Ovary (tissue), 9 donors: Measurements from ENCODE around the gene MTERF4. TPM values are rescaled to one million over a fixed set of nuclear protein-coding genes. Genes with fewer than 3 reads are reported as not detected.
"Not testable (repeated sequence)": the region's sequence is repeated elsewhere in the genome, so short reads cannot be mapped to it uniquely, and the experiment has no call there.

Experiments
- DNase-seq, 5 donors: peaks; one replicate each; pipeline ENCODE4 v3.0.0-alpha.2; 2019 to 2020
- H3K27ac ChIP-seq, 2 donors: fragments of 200-600 bp; one replicate each; pipeline versions ENCODE4 v1.5.1 to v1.8.0; 2019 to 2022
- H3K27me3 ChIP-seq: fragments of 200-600 bp; one replicate; pipeline ENCODE4 v1.8.0; 2022
- H3K36me3 ChIP-seq: fragments of 200-600 bp; sonication (generic); one replicate; pipeline ENCODE4 v1.5.1; 2019
- H3K4me1 ChIP-seq: one replicate; pipeline ENCODE4 v1.8.1; 2013; ENCODE audit warnings: mild to moderate bottlenecking, moderate library complexity; ENCODE audit not compliant: insufficient read depth
- H3K4me3 ChIP-seq: fragments of 200-600 bp; sonication (generic); one replicate; pipeline ENCODE4 v1.5.1; 2017
- H3K9me3 ChIP-seq, 2 donors: fragments of 200-600 bp in 1 of 2; sonication (generic) in 1 of 2; one replicate each; pipeline versions ENCODE4 v1.5.1 to v1.8.1; 2013 to 2019; ENCODE audit warnings: mild to moderate bottlenecking in 1 of 2, moderate library complexity in 1 of 2
- CTCF ChIP-seq, 3 donors: fragments of 450-650 bp in 2 of 3; fragments of 200-600 bp in 1 of 3; IDR thresholded peaks; one replicate each; pipeline versions ENCODE4 v1.5.1 to v1.8.0; 2016 to 2022; ENCODE audit warnings: antibody characterized with exemption in 3 of 3, mild to moderate bottlenecking in 1 of 3
- EP300 ChIP-seq: sonication (generic); formaldehyde crosslinking; IDR thresholded peaks from one replicate; pipeline ENCODE4 v1.6.1; 2017; ENCODE audit warnings: antibody characterized with exemption
- POLR2A ChIP-seq: fragments of 450-650 bp; IDR thresholded peaks from one replicate; pipeline ENCODE4 v1.6.1; 2017; ENCODE audit warnings: antibody characterized with exemption, mild to moderate bottlenecking, moderate library complexity
- WGBS, 3 donors: extraction: QIAGEN DNeasy Blood & Tissue Kit in 1 of 3; methylation state at CpG; one replicate each; pipeline versions ENCODE4 v1.1.5 to v1.1.7; 2013 to 2017; 5-methylcytosine and 5-hydroxymethylcytosine counted together
- intact Hi-C, 4 donors: fragments of 100-400 bp; cut with DNase I; formaldehyde crosslinking; loops; one replicate each; pipeline versions ENCODE4 v1.11.0 to v1.15.1; 2022 to 2023
- polyA plus RNA-seq, 2 donors: library from polyadenylated mRNA; stranded (reverse); fragments of 200-250 nt in 1 of 2; fragments of 350-450 nt in 1 of 2; fragmentation: Illumina TruSeq in 1 of 2; extraction: RNeasy Lipid Tissue Mini Kit (QIAGEN cat#74804) in 1 of 2; gene quantifications; one replicate each; pipeline ENCODE4 v1.2.3, GENCODE V29; 2013 to 2014
- total RNA-seq, 7 donors: library from RNA; depleted of rRNA in 2 of 7; stranded (reverse); fragments of >200 nt in 2 of 7; fragmentation: NEBNext Ultra II Directional in 3 of 7; extraction: Animal tissue kit (Norgen Biotek cat#: 25700) in 3 of 7; gene quantifications; one replicate each; pipeline versions ENCODE4 v1.1.0 to v1.2.4, GENCODE V29; 2016 to 2023
- donor health status: DM: no; HTN: no; CAD: no; lungs with moderate emphysema.
- donor health status: DM: no; HTN: no; CAD: no.
- donor health status: Bipolar disorder and iron deficiency.
- donor health status: DM: yes; HTN: yes; CAD: no.
- donor health status: DM: no; HTN: no; CAD: no.
- donor health status: DM: yes; HTN: yes; CAD: no.

MTERF4 gene
- total and polyA plus RNA-seq, 9 donors = 24.8 to 60.7 (median 41.6) TPM

DNA sequence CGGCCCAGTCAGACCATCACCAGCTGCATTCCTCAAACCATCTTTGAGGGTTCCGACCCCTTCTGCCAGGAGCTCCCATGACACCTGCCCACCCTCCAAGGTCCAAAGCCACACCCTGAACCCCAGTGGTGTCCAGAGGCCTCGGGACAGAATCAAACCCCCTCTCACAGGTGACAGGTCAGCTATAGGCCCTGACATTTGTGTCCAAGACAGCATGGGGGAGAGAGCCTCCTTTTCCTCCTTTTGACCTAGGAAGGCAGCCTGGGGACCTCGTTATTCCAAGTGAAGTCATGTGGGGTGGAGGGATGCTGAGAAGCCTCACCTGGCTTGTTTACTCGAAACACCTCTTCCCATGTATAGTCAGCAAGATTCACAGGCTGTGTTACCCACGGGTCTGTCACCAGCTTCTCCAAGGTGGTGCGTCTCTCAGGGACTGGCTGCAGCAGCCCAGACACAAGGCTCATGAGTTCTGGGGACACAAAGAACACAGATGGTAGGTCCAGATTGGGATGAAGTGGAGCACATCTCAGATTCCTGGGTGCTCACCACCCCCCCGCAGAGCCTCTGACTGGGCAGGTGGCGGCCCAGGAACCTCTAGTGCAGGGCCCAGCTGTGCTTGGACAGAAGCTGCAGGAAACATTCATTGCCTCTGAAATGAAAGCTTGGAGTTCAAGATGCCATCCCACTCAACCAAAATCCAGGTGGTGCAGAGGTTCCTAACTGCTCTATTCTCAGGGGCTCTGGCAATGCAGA, 5.1 kb upstream of the MTERF4 start:
- Histone ChIP-seq H3K36me3 (no peaks in the 10 kb centered on the region), H3K9me3 (no peaks in the 10 kb centered on the region), H3K4me1 (peaks cover 5% of the 10 kb centered on the region), H3K4me3 (no peak overlapping the region), H3K27ac (no peak overlapping the region), H3K27me3 (no peaks in the 10 kb centered on the region)
- no peak for DNase-seq
- TF ChIP-seq CTCF (IDR thresholded peaks at IDR 0.05) (no peak), EP300 (no peak), POLR2A (no peak)
- intact Hi-C loops = no loop called here
- 92 to 94% (median 93%) methylated on average over 8 to 9 of the region's 9 CpGs for WGBS, 3 donors

- TF ChIP-seq EP300 = no peak
- TF ChIP-seq POLR2A = no peak
- TF ChIP-seq CTCF (IDR thresholded peaks at IDR 0.05) = no peak
- H3K4me3 ChIP-seq = no peak overlapping the region
- H3K9me3 ChIP-seq = no peaks in the 10 kb centered on the region
- 40 to 43% (median 42%) methylated on average over 3 of the region's 3 CpGs for WGBS, 3 donors
- H3K36me3 ChIP-seq = no peaks in the 10 kb centered on the region
- no peak for DNase-seq
- intact Hi-C loops = no loop called here
- H3K27me3 ChIP-seq = no peaks in the 10 kb centered on the region
- H3K27ac ChIP-seq = no peak overlapping the region
- H3K4me1 ChIP-seq = peaks cover 9% of the 10 kb centered on the region
Observed at GRCh38 chr2:241105641-241106040, 3.6 kb upstream of the MTERF4 start.

DNA sequence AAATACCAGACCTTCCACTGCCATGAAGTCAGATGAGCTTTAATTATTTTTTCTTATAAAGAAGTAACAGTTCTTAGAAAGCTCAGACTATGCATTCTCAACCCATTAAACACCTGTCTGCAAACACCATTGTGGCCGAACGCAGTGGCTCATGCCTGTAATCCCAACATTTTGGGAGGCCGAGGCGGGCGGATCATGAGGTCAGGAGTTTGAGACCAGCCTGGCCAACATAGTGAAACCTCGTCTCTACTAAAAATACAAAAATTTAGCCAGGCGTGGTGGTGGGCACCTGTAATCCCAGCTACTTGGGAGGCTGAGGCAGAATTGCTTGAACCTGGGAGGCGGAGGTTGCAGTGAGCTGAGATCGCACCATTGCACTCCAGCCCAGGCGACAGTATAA, 2.5 kb upstream of the MTERF4 start:
- H3K27ac ChIP-seq, DNase-seq, H3K9me3 ChIP-seq, H3K4me1 ChIP-seq, intact Hi-C loops, H3K36me3 ChIP-seq, H3K27me3 ChIP-seq, H3K4me3 ChIP-seq: not testable (repeated sequence)
- 95 to 97% (median 96%) methylated on average over 10 of the region's 10 CpGs for WGBS, 3 donors

DNA sequence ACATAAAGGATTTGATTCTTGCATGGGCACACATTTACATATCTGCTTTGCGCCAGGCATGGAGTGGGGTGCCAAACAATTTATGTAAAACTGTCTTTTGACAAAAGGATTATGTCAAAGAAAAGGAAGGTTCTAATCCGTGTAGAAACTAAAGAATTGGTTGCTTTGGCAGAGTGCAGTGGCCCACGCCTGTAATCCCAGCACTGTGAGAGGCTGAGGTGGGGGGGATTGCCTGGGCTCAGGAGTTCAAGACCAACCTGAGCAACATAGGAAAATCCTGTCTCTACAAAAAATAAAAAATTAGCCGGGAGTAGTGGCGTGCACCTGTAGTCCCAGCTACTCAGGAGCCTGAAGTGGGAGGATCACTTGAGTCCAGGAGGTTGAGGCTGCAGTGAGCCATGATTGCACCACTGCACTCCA, 1.1 kb upstream of the MTERF4 start:
- TF ChIP-seq EP300 (no peak), CTCF (IDR thresholded peaks at IDR 0.05) (no peak), POLR2A (no peak)
- H3K27ac ChIP-seq = peak overlapping the region in 1 of 2 donors; percentile 84
- no peaks in the 10 kb centered on the region for H3K27me3 ChIP-seq
- H3K9me3 ChIP-seq = no peaks in the 10 kb centered on the region
- H3K4me3 ChIP-seq = peak overlapping the region; percentile 94
- H3K4me1 ChIP-seq = peaks cover 9% of the 10 kb centered on the region
- intact Hi-C loops = no loop called here
- DNase-seq = no peak
- no peaks in the 10 kb centered on the region for H3K36me3 ChIP-seq
- 36 to 52% (median 48%) methylated on average over 5 of the region's 5 CpGs for WGBS, 3 donors

- H3K4me3 ChIP-seq = no peak overlapping the region
- H3K9me3 ChIP-seq = no peaks in the 10 kb centered on the region
- intact Hi-C loops = no loop called here
- H3K27me3 ChIP-seq = no peaks in the 10 kb centered on the region
- 86 to 91% (median 87%) methylated on average over 5 of the region's 5 CpGs for WGBS, 3 donors
- no peak overlapping the region for H3K27ac ChIP-seq
- TF ChIP-seq CTCF (IDR thresholded peaks at IDR 0.05) = no peak
- no peak for TF ChIP-seq EP300
- no peak for TF ChIP-seq POLR2A
- DNase-seq = no peak
- H3K4me1 ChIP-seq = peaks cover 9% of the 10 kb centered on the region
- H3K36me3 ChIP-seq = no peaks in the 10 kb centered on the region
Observed at GRCh38 chr2:241099246-241099645, 2.8 kb downstream of the MTERF4 start.
